ENCODE data around the gene BTBD6. TPM values are rescaled to one million over a fixed set of nuclear protein-coding genes. Genes with fewer than 3 reads are reported as not detected.

BTBD6 gene
- total RNA-seq, 1 experiment from 2014 or later: 0.26 TPM

DNA sequence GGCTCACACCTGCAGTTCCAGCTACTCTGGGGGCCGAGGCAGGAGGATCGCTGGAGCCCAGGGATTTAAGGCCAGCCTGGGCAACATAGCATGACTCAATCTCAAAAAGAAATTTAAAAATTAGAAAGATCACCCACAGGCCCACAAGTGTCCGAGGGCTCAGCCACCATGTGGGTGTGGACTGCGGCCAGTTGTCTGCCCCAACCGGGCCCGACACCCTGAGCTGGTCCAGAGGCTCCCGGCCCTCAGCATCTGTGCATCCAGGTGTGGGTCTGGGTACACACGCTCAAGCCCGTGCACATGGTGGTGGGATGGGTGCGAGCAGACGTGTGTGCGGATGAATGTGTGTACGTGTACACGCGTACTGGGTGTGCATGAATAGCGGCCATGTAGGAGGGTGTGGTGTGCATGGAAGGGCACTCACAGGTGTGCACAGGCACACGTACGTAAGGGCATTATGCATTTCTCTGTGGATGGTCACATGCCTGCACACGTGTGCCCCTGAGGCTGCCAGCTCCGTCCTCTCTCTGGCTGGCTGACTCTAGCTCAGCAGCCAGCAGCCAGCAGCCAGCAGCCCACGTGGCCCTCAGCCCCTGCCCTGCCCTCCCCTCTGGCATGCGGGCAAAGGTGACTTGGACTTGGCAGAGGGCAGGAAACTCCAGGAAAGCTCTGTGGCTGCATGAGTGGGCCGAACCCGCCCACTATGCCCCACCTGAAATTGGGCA lies 44.0 kb upstream of the BTBD6 start:
- CTCF ChIA-PET: no interaction called here
- no peak for DNase-seq (ENCODE audit: low read depth, low spot score)
- TF ChIP-seq TCF7L2 (IDR thresholded peaks at IDR 0.05; ENCODE audit: low read depth, low read length) (no peak), SIN3A (IDR thresholded peaks at IDR 0.05; ENCODE audit: borderline replicate concordance, insufficient read depth, low read depth, low read length) (no peak), POLR2AphosphoS5 (IDR thresholded peaks at IDR 0.05; ENCODE audit: low read depth, low read length) (no peak)
- TF ChIP-seq, protein P1, sequence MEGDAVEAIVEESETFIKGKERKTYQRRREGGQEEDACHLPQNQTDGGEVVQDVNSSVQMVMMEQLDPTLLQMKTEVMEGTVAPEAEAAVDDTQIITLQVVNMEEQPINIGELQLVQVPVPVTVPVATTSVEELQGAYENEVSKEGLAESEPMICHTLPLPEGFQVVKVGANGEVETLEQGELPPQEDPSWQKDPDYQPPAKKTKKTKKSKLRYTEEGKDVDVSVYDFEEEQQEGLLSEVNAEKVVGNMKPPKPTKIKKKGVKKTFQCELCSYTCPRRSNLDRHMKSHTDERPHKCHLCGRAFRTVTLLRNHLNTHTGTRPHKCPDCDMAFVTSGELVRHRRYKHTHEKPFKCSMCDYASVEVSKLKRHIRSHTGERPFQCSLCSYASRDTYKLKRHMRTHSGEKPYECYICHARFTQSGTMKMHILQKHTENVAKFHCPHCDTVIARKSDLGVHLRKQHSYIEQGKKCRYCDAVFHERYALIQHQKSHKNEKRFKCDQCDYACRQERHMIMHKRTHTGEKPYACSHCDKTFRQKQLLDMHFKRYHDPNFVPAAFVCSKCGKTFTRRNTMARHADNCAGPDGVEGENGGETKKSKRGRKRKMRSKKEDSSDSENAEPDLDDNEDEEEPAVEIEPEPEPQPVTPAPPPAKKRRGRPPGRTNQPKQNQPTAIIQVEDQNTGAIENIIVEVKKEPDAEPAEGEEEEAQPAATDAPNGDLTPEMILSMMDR (IDR thresholded peaks at IDR 0.05): no peak
- TF ChIP-seq, protein P2, sequence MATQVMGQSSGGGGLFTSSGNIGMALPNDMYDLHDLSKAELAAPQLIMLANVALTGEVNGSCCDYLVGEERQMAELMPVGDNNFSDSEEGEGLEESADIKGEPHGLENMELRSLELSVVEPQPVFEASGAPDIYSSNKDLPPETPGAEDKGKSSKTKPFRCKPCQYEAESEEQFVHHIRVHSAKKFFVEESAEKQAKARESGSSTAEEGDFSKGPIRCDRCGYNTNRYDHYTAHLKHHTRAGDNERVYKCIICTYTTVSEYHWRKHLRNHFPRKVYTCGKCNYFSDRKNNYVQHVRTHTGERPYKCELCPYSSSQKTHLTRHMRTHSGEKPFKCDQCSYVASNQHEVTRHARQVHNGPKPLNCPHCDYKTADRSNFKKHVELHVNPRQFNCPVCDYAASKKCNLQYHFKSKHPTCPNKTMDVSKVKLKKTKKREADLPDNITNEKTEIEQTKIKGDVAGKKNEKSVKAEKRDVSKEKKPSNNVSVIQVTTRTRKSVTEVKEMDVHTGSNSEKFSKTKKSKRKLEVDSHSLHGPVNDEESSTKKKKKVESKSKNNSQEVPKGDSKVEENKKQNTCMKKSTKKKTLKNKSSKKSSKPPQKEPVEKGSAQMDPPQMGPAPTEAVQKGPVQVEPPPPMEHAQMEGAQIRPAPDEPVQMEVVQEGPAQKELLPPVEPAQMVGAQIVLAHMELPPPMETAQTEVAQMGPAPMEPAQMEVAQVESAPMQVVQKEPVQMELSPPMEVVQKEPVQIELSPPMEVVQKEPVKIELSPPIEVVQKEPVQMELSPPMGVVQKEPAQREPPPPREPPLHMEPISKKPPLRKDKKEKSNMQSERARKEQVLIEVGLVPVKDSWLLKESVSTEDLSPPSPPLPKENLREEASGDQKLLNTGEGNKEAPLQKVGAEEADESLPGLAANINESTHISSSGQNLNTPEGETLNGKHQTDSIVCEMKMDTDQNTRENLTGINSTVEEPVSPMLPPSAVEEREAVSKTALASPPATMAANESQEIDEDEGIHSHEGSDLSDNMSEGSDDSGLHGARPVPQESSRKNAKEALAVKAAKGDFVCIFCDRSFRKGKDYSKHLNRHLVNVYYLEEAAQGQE (IDR thresholded peaks at IDR 0.05; ENCODE audit: insufficient read depth in 1 of 2, low read depth in 2 of 2, low read length in 1 of 2): no peak
- ATAC-seq: peak; percentile 29; the same call in 1 of the 2 replicates
- POLR2A ChIA-PET: no interaction called here
- H3K36me3 ChIP-seq (ENCODE audit: control insufficient read depth, insufficient read depth, low read length): no peaks in the 10 kb centered on the region
- intact Hi-C loops (cut with micrococcal nuclease; ENCODE audit: unreplicated experiment): loop anchor here (5.0 kb wide), 1 partner anchor 78 kb away; no protein-coding TSS in a partner anchor
- in situ Hi-C loops (cut with HindIII; ENCODE audit: low pct_unique_long_range_greater_than_20kb, low sequenced_read_pairs): no loop called here
- H3K9me3 ChIP-seq (ENCODE audit: control insufficient read depth, insufficient read depth, low read depth, low read length): no peaks in the 10 kb centered on the region
- no peak overlapping the region for H3K27ac ChIP-seq (ENCODE audit: low read length)
- no peak overlapping the region for H3K4me3 ChIP-seq (ENCODE audit: low read depth in 2 of 2, low read length in 2 of 2)
- no TSS peak for BruUV-seq (replicated peaks)
- no peaks in the 10 kb centered on the region; the same call in 1 of the 2 replicates for H3K4me1 ChIP-seq (ENCODE audit: control insufficient read depth, insufficient read depth, low read length)
- no peaks in the 10 kb centered on the region for H3K27me3 ChIP-seq (ENCODE audit: control insufficient read depth, insufficient read depth, low read length)

- no TSS peak for BruUV-seq (replicated peaks)
- no peaks in the 10 kb centered on the region for H3K9me3 ChIP-seq (ENCODE audit: control insufficient read depth, insufficient read depth, low read depth, low read length)
- H3K4me1 ChIP-seq (ENCODE audit: control insufficient read depth, insufficient read depth, low read length): no peaks in the 10 kb centered on the region; the same call in 1 of the 2 replicates
- no peaks in the 10 kb centered on the region for H3K27me3 ChIP-seq (ENCODE audit: control insufficient read depth, insufficient read depth, low read length)
- TF ChIP-seq POLR2AphosphoS5 (IDR thresholded peaks at IDR 0.05; ENCODE audit: low read depth, low read length) (no peak), TCF7L2 (IDR thresholded peaks at IDR 0.05; ENCODE audit: low read depth, low read length) (no peak), SIN3A (IDR thresholded peaks at IDR 0.05; ENCODE audit: borderline replicate concordance, insufficient read depth, low read depth, low read length) (no peak)
- TF ChIP-seq, protein P1 (IDR thresholded peaks at IDR 0.05): no peak
- TF ChIP-seq, protein P2 (IDR thresholded peaks at IDR 0.05; ENCODE audit: insufficient read depth in 1 of 2, low read depth in 2 of 2, low read length in 1 of 2): no peak
- CTCF ChIA-PET: no interaction called here
- in situ Hi-C loops (cut with HindIII; ENCODE audit: low pct_unique_long_range_greater_than_20kb, low sequenced_read_pairs): no loop called here
- POLR2A ChIA-PET: no interaction called here
- H3K4me3 ChIP-seq (ENCODE audit: low read depth in 2 of 2, low read length in 2 of 2): no peak overlapping the region
- DNase-seq (ENCODE audit: low read depth, low spot score) (no peak), ATAC-seq (no peak)
- no peaks in the 10 kb centered on the region for H3K36me3 ChIP-seq (ENCODE audit: control insufficient read depth, insufficient read depth, low read length)
- intact Hi-C loops (cut with micrococcal nuclease; ENCODE audit: unreplicated experiment): loop anchor here (5.0 kb wide), 1 partner anchor 77 kb away; no protein-coding TSS in a partner anchor
- no peak overlapping the region for H3K27ac ChIP-seq (ENCODE audit: low read length)
Measured at GRCh38 chr14:105204931-105205672, 43.2 kb upstream of the BTBD6 start.

Data from Panc1 (cell line).